Activated T-helper 1 cell treated with anti-CD3 and anti-CD28 coated beads, Interleukin-12 subunit alpha, Interleukin-12 subunit beta, Interleukin-2, Interleukin-4 antibody, amounts not matched to agents 30 ng/mL and 10 ng/mL and 1 ng/mL, durations not matched to agents 14 hours and 24 hours and 36 hours (primary cell): ENCODE data around the gene GFER. TPM values are rescaled to one million over a fixed set of nuclear protein-coding genes. Genes with fewer than 3 reads are reported as not detected.
A peak's percentile ranks its signal among the peaks of the same experiment; 100 is the strongest.

ENCODE experiments used
- DNase-seq: peaks from one replicate; pipeline ENCODE4 v3.0.0; 2021; ENCODE audit warnings: low spot score
- H3K27ac Mint-ChIP-seq: one replicate; pipeline ENCODE4 v1.8.0; 2021; ENCODE audit warnings: mild to moderate bottlenecking, mixed read lengths
- H3K27me3 Mint-ChIP-seq: one replicate; pipeline ENCODE4 v1.8.0; 2022; ENCODE audit warnings: mild to moderate bottlenecking, moderate library complexity, mixed read lengths; ENCODE audit not compliant: insufficient read depth
- H3K36me3 Mint-ChIP-seq: one replicate; pipeline ENCODE4 v1.8.0; 2021; ENCODE audit warnings: low read depth, mixed read lengths
- H3K4me1 Mint-ChIP-seq: one replicate; pipeline ENCODE4 v1.8.0; 2021; ENCODE audit warnings: low read depth, mixed read lengths
- H3K4me3 Mint-ChIP-seq: one replicate; pipeline ENCODE4 v1.8.0; 2021; ENCODE audit warnings: mild to moderate bottlenecking, moderate library complexity, mixed read lengths
- H3K9me3 Mint-ChIP-seq: one replicate; pipeline ENCODE4 v1.8.0; 2021; ENCODE audit warnings: mixed read lengths
- intact Hi-C: fragments of 100-400 bp; cut with micrococcal nuclease; formaldehyde crosslinking; loops from one replicate; pipeline ENCODE4 v1.15.1; 2024
- total RNA-seq: library from RNA; stranded (reverse); gene quantifications from 2 replicates; pipeline ENCODE4 v1.2.3, GENCODE V29; 2022

Gene GFER
- total RNA-seq, 1 donor from 2014 or later, result 46.2 TPM

- intact Hi-C loops, result loop anchor here (2.0 to 5.0 kb wide), 2 partner anchors 361 to 553 kb away; partner anchors contain the start of genes CRAMP1, IFT140 and UQCC4
- Mint-ChIP-seq H3K9me3 (no peaks in the 10 kb centered on the region), H3K4me3 (peak overlapping the region; percentile 47), H3K36me3 (peaks cover 21% of the 10 kb centered on the region), H3K4me1 (peaks cover 19% of the 10 kb centered on the region), H3K27ac (peak overlapping the region; percentile 63), H3K27me3 (no peaks in the 10 kb centered on the region)
- no peak for DNase-seq
These were observed 10.4 kb upstream of the GFER start for GRCh38 chr16:1973461-1974156.

DNA sequence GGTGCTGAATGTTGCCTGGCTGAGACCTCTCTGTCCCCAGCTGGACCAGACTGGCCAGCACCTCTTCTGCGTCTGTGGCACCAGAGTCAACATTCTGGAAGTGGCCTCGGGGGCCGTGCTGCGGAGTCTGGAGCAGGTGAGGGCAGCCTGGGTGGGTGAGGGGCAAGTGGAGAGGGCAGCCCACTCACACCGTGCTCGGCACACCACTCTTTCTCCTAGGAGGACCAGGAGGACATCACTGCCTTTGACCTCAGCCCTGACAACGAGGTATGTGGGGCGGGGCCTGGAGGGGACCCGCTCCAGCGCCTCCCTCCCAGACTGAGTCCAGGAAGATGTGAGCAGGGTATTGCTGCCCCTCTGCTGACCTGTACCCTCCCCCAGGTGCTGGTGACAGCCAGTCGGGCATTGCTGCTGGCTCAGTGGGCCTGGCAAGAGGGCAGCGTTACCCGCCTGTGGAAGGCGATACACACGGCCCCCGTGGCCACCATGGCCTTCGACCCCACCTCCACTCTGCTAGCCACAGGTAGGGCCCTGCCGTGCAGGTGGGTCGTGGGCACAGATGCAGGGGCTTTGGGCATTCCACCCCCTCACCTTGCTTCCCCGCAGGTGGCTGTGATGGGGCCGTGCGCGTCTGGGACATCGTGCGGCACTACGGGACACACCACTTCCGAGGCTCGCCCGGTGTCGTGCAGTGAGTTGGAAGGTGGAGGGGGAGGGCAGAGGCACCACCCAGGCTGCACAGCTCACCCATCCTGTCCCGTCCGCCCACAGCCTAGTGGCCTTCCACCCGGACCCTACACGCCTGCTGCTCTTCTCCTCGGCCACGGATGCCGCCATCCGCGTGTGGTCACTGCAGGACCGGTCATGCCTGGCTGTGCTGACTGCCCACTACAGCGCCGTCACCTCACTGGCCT lies 9.6 kb upstream of the GFER start:
- no peak for DNase-seq
- H3K9me3 Mint-ChIP-seq, result no peaks in the 10 kb centered on the region
- no peaks in the 10 kb centered on the region for H3K27me3 Mint-ChIP-seq
- intact Hi-C loops, result loop anchor here (5.0 kb wide), 1 partner anchor 362 kb away; the partner anchor contains the start of genes CRAMP1 and IFT140
- H3K4me3 Mint-ChIP-seq, result peak overlapping the region; percentile 47
- H3K4me1 Mint-ChIP-seq, result peaks cover 19% of the 10 kb centered on the region
- peaks cover 21% of the 10 kb centered on the region for H3K36me3 Mint-ChIP-seq
- H3K27ac Mint-ChIP-seq, result no peak overlapping the region

- intact Hi-C loops, result no loop called here
- no peaks in the 10 kb centered on the region for H3K9me3 Mint-ChIP-seq
These were observed 8.4 kb upstream of the GFER start for GRCh38 chr16:1975432-1976215.

GRCh38 chr16:1976216-1976520 lies 7.8 kb upstream of the GFER start:
- peaks cover 14% of the 10 kb centered on the region for H3K4me1 Mint-ChIP-seq
- peaks cover 9% of the 10 kb centered on the region for H3K27me3 Mint-ChIP-seq
- no peak overlapping the region for H3K4me3 Mint-ChIP-seq
- H3K36me3 Mint-ChIP-seq, result peaks cover 21% of the 10 kb centered on the region
- no peak for DNase-seq
- no peaks in the 10 kb centered on the region for H3K9me3 Mint-ChIP-seq
- intact Hi-C loops, result no loop called here
- H3K27ac Mint-ChIP-seq, result no peak overlapping the region

More at GRCh38 chr16:1975432-1976215, 8.4 kb upstream of the GFER start:
- DNase-seq, result no peak
- no peak overlapping the region for H3K27ac Mint-ChIP-seq
- H3K4me1 Mint-ChIP-seq, result peaks cover 19% of the 10 kb centered on the region
- peaks cover 7% of the 10 kb centered on the region for H3K27me3 Mint-ChIP-seq
- H3K36me3 Mint-ChIP-seq, result peaks cover 21% of the 10 kb centered on the region
- H3K4me3 Mint-ChIP-seq, result peak overlapping the region; percentile 9

GRCh38 chr16:1976951-1977874 lies 6.8 kb upstream of the GFER start:
- peaks cover 7% of the 10 kb centered on the region for H3K4me1 Mint-ChIP-seq
- intact Hi-C loops, result no loop called here
- H3K36me3 Mint-ChIP-seq, result peaks cover 18% of the 10 kb centered on the region

GRCh38 chr16:1977875-1978268 lies 6.1 kb upstream of the GFER start:
- Mint-ChIP-seq H3K36me3 (peaks cover 14% of the 10 kb centered on the region), H3K4me3 (no peak overlapping the region), H3K27ac (no peak overlapping the region), H3K4me1 (peaks cover 3% of the 10 kb centered on the region), H3K27me3 (peaks cover 25% of the 10 kb centered on the region), H3K9me3 (no peaks in the 10 kb centered on the region)
- DNase-seq, result no peak
- intact Hi-C loops, result no loop called here

More at GRCh38 chr16:1976951-1977874, 6.8 kb upstream of the GFER start:
- no peak for DNase-seq
- Mint-ChIP-seq H3K4me3 (no peak overlapping the region), H3K27me3 (peaks cover 18% of the 10 kb centered on the region), H3K27ac (no peak overlapping the region), H3K9me3 (no peaks in the 10 kb centered on the region)

DNA sequence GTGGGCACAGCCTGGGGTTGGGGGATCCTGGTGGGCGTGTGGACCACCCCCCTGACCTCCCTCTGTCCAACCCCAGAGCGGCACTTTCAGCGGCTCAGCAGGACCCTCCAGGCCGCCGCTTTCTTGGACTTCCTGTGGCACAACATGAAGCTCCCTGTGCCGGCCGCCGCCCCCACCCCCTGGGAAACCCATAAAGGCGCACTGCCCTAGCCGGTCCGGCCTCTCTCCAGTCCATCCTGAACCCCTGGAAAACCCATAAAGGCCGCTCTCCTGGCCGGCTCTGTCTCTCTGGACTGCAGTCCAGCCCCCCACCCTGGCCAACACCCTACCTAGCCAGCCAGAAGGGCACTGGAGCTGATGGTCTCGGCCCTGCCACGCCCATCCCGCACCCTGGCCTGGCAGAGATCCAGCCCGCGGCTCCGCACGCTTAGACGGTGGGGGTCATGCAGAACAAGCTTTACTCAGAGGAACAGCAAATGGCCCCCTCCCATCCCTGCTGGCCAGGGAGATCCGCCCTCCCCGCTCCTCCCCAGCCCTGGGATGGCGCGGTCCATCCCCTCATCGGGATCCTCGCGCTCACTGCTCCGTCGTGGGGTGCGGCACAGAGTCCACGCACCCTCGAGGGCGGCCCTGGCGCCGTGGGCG lies 5.4 kb upstream of the GFER start:
- Mint-ChIP-seq H3K4me3 (no peak overlapping the region), H3K36me3 (peaks cover 12% of the 10 kb centered on the region), H3K27me3 (peaks cover 29% of the 10 kb centered on the region), H3K9me3 (no peaks in the 10 kb centered on the region), H3K27ac (no peak overlapping the region), H3K4me1 (no peaks in the 10 kb centered on the region)
- DNase-seq, result no peak
- intact Hi-C loops, result no loop called here

GRCh38 chr16:1979271-1980029 lies 4.5 kb upstream of the GFER start:
- no peak overlapping the region for H3K27ac Mint-ChIP-seq

DNA sequence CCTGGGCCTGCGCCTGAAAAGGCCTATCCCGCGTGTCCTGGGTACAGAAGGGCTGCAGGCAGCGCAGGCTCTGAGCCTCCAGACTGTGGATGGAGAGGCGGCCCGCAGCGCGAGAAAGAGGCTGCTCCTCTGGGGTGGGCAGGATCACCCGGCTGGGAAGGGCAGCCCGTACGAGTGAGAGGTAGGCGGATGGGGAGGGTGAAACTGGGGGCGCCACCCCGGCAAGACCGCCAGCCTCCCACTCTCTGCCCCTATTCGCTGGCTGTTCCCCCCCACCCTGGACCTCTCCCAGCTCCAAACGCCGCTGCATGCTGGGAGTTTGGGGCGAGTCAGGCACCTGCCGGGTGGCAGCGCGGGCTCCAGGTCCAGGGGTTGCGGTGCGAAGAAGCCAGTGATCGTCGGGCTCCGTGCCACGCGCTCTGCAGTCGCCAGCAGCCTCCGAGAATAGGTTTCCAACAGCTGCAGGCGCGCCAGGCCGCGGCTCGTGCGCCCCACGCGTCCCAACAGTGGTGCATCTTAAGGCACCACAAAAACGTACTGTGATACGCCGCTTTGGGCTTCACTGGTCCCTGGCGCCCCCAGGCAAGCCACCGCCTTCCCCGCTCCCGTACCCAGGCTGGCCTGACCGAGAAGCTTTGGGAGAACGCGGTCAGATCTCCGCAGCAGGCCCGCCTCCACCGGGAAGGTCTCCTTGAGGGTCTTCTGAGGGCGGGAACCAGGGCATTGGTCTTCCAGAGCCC lies 3.8 kb upstream of the GFER start:
- Mint-ChIP-seq H3K27ac (no peak overlapping the region), H3K4me3 (no peak overlapping the region), H3K4me1 (no peaks in the 10 kb centered on the region), H3K36me3 (peaks cover 11% of the 10 kb centered on the region), H3K27me3 (peaks cover 29% of the 10 kb centered on the region), H3K9me3 (no peaks in the 10 kb centered on the region)
- intact Hi-C loops, result loop anchor here (5.0 kb wide), 1 partner anchor 42 kb away; no protein-coding TSS in a partner anchor
- DNase-seq, result no peak

More at GRCh38 chr16:1979271-1980029, 4.5 kb upstream of the GFER start:
- DNase-seq, result no peak
- Mint-ChIP-seq H3K4me1 (no peaks in the 10 kb centered on the region), H3K9me3 (no peaks in the 10 kb centered on the region), H3K36me3 (peaks cover 12% of the 10 kb centered on the region), H3K27me3 (peaks cover 29% of the 10 kb centered on the region), H3K4me3 (no peak overlapping the region)
- intact Hi-C loops, result loop anchor here (5.0 kb wide), 1 partner anchor 43 kb away; no protein-coding TSS in a partner anchor

DNA sequence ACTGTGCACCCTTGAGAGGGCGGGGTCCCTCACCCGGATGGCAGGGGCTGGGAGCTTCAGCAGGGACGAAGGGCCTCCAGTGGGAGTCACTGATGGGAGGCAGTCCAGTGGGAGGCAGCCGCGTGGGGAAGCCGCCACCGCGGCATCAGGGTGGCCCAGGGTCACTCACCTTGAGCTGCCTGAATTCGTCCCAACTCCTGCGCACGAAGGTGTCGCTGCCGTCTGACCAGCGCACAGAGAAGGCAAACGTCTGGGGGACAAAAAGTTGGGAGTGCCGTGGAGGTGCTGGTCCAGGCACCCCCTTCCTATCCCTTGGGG lies 3.3 kb upstream of the GFER start:
- Mint-ChIP-seq H3K36me3 (peaks cover 13% of the 10 kb centered on the region), H3K4me1 (no peaks in the 10 kb centered on the region), H3K27me3 (peaks cover 29% of the 10 kb centered on the region), H3K4me3 (no peak overlapping the region), H3K9me3 (no peaks in the 10 kb centered on the region), H3K27ac (no peak overlapping the region)
- intact Hi-C loops, result loop anchor here (5.0 kb wide), 1 partner anchor 42 kb away; no protein-coding TSS in a partner anchor
- DNase-seq, result no peak
